Caco-2 (cell line): ENCODE data around the gene KRTAP8-1. TPM values are rescaled to one million over a fixed set of nuclear protein-coding genes. Genes with fewer than 3 reads are reported as not detected.

Experiments used
- BruUV-seq: library from RNA; stranded (reverse); fragments of 400-500 nt; replicated peaks from 2 replicates; lab custom pipeline; 2021; lab: Mats Ljungman, UMichigan
- CTCF ChIA-PET: fragments of 300-600 bp; sonication (Branson Sonifier 250); formaldehyde crosslinking; loops from one replicate; lab custom pipeline; 2022; ENCODE audit warnings: antibody characterized with exemption; lab: Charles Lee
- POLR2A ChIA-PET: fragments of 300-600 bp; sonication (Branson Sonifier 250); formaldehyde crosslinking; loops from one replicate; lab custom pipeline; 2022; ENCODE audit warnings: antibody characterized with exemption; lab: Charles Lee
- DNase-seq, 2 experiments: peaks; one replicate each; pipeline versions ENCODE4 v3.0.0 to v3.0.0-alpha.2; 2020 to 2022
- H3K27me3 ChIP-seq: replicated peaks from 2 replicates; pipeline ENCODE4 v1.6.0; 2011; ENCODE audit warnings: low read length; ENCODE audit not compliant: control insufficient read depth, insufficient read depth
- H3K36me3 ChIP-seq: 2 replicates; pipeline ENCODE4 v1.5.1; 2011; ENCODE audit warnings: low read length; ENCODE audit not compliant: control insufficient read depth, insufficient read depth
- H3K4me1 ChIP-seq: fragments of 250-450 bp; sonication (Bioruptor Pico); 2 replicates; pipeline ENCODE4 v1.5.1; 2020; ENCODE audit warnings: mild to moderate bottlenecking
- H3K4me3 ChIP-seq: 2 replicates; pipeline ENCODE4 v1.5.1; 2011; ENCODE audit warnings: low read depth, mild to moderate bottlenecking, control low read depth, low read length
- H3K9me3 ChIP-seq: fragments of 250-450 bp; sonication (Bioruptor Pico); 2 replicates; pipeline ENCODE4 v1.5.1; 2020; ENCODE audit warnings: mild to moderate bottlenecking, moderate library complexity
- H3K27ac Mint-ChIP-seq: one replicate; pipeline ENCODE4 v1.8.0; 2022; ENCODE audit warnings: mixed read lengths; ENCODE audit not compliant: unreplicated experiment
- H3K27me3 Mint-ChIP-seq: one replicate; pipeline ENCODE4 v1.8.0; 2022; ENCODE audit warnings: mixed read lengths; ENCODE audit not compliant: insufficient read depth, unreplicated experiment
- H3K36me3 Mint-ChIP-seq: one replicate; pipeline ENCODE4 v1.8.0; 2022; ENCODE audit warnings: mild to moderate bottlenecking, mixed read lengths; ENCODE audit not compliant: insufficient read depth, unreplicated experiment
- H3K4me1 Mint-ChIP-seq: one replicate; pipeline ENCODE4 v1.8.0; 2022; ENCODE audit warnings: low read depth, mixed read lengths; ENCODE audit not compliant: unreplicated experiment
- H3K4me3 Mint-ChIP-seq: one replicate; pipeline ENCODE4 v1.8.0; 2022; ENCODE audit warnings: mild to moderate bottlenecking, moderate library complexity, mixed read lengths; ENCODE audit not compliant: unreplicated experiment
- H3K9me3 Mint-ChIP-seq: one replicate; pipeline ENCODE4 v1.8.0; 2022; ENCODE audit warnings: mixed read lengths; ENCODE audit not compliant: unreplicated experiment
- intact Hi-C: fragments of 100-400 bp; cut with micrococcal nuclease; formaldehyde crosslinking; loops from one replicate; pipeline ENCODE4 v1.10.0; 2022; ENCODE audit not compliant: unreplicated experiment
- total RNA-seq: library from RNA; stranded (reverse); gene quantifications from 2 replicates; pipeline ENCODE4 v1.2.3, GENCODE V29; 2022
- TF ChIP-seq, protein P1 (sequence below), 2 experiments: fragments of 200-600 bp in 1 of 2; IDR thresholded peaks; 1 replicate in 1 of 2; 2 replicates in 1 of 2; pipeline versions ENCODE4 v1.5.1 to v1.8.0; 2011 to 2022; ENCODE audit warnings: antibody characterized with exemption in 1 of 2, control low read depth in 1 of 2, inconsistent platforms in 1 of 2, low read depth in 1 of 2, low read length in 1 of 2, mild to moderate bottlenecking in 1 of 2, moderate library complexity in 1 of 2; ENCODE audit not compliant: insufficient read depth in 1 of 2, severe bottlenecking in 1 of 2, unreplicated experiment in 1 of 2

The KRTAP8-1 gene
- total RNA-seq, 1 experiment from 2014 or later, result not detected

DNA sequence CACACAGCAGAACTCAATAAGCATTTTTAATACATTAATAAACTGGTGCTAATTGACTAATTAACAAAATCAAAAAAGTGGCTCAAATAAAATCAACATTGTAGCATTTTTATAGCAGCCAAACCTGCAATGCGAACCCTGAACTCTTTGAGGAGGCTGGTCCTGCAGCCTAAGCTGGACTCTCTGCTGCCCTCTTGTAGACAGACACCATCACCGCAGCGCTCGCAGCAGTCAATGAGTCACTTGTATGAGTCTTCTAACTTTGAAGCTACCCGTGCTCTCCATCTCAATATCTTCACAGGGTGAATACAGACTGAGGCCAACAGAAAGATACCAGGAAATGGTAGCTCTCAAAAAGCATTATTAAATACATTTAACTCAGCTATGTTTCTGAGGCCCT is 26.2 kb upstream of the KRTAP8-1 start:
- Mint-ChIP-seq H3K4me3 (no peak overlapping the region), H3K4me1 (no peaks in the 10 kb centered on the region), H3K27ac (no peak overlapping the region), H3K9me3 (no peaks in the 10 kb centered on the region), H3K36me3 (no peaks in the 10 kb centered on the region), H3K27me3 (peaks cover 2% of the 10 kb centered on the region)
- Histone ChIP-seq H3K4me3 (no peak overlapping the region), H3K9me3 (no peaks in the 10 kb centered on the region), H3K36me3 (no peaks in the 10 kb centered on the region), H3K4me1 (no peaks in the 10 kb centered on the region), H3K27me3 (no peaks in the 10 kb centered on the region)
- intact Hi-C loops, result loop anchor here (1.0 to 5.0 kb wide), 2 partner anchors 47 to 247 kb away; no protein-coding TSS in a partner anchor
- no TSS peak for BruUV-seq
- ChIA-PET POLR2A (no interaction called here), CTCF (no interaction called here)
- TF ChIP-seq, protein P1, sequence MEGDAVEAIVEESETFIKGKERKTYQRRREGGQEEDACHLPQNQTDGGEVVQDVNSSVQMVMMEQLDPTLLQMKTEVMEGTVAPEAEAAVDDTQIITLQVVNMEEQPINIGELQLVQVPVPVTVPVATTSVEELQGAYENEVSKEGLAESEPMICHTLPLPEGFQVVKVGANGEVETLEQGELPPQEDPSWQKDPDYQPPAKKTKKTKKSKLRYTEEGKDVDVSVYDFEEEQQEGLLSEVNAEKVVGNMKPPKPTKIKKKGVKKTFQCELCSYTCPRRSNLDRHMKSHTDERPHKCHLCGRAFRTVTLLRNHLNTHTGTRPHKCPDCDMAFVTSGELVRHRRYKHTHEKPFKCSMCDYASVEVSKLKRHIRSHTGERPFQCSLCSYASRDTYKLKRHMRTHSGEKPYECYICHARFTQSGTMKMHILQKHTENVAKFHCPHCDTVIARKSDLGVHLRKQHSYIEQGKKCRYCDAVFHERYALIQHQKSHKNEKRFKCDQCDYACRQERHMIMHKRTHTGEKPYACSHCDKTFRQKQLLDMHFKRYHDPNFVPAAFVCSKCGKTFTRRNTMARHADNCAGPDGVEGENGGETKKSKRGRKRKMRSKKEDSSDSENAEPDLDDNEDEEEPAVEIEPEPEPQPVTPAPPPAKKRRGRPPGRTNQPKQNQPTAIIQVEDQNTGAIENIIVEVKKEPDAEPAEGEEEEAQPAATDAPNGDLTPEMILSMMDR (IDR thresholded peaks at IDR 0.05; ENCODE audit: insufficient read depth in 1 of 2, low read depth in 1 of 2, low read length in 1 of 2, severe bottlenecking in 1 of 2, unreplicated experiment in 1 of 2), result peak; percentile 66 to 68
- DNase-seq, result peak; percentile 54 to 60

DNA sequence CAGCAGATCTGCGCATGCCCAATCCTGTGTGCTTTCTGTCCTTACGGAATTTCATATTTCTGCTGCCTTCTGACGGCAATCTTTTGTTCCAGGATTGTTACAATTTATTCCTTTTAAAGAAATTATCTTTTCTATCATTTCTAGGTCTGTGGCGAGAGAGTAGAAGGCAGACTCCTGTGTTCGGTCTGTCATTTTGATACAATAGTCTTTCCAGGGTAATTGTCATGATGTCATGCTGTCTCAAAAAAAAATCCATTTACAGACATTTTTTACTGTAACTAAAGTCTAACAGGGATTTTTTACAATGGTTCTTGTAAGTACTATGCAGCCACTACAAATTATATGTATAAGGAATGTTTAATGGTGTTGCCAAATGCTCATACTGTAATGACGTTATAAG is 25.5 kb upstream of the KRTAP8-1 start:
- BruUV-seq, result no TSS peak
- TF ChIP-seq, protein P1 (IDR thresholded peaks at IDR 0.05; ENCODE audit: insufficient read depth in 1 of 2, low read depth in 1 of 2, low read length in 1 of 2, severe bottlenecking in 1 of 2, unreplicated experiment in 1 of 2), result no peak
- H3K27ac Mint-ChIP-seq, result no peak overlapping the region
- no peaks in the 10 kb centered on the region for H3K36me3 Mint-ChIP-seq
- POLR2A ChIA-PET, result no interaction called here
- no peaks in the 10 kb centered on the region for H3K9me3 Mint-ChIP-seq
- Histone ChIP-seq H3K4me1 (no peaks in the 10 kb centered on the region), H3K27me3 (no peaks in the 10 kb centered on the region), H3K9me3 (no peaks in the 10 kb centered on the region), H3K36me3 (no peaks in the 10 kb centered on the region), H3K4me3 (no peak overlapping the region)
- H3K4me1 Mint-ChIP-seq, result no peaks in the 10 kb centered on the region
- DNase-seq, result no peak
- H3K27me3 Mint-ChIP-seq, result peaks cover 2% of the 10 kb centered on the region
- CTCF ChIA-PET, result no interaction called here
- intact Hi-C loops, result loop anchor here (5.0 kb wide), 1 partner anchor 46 kb away; no protein-coding TSS in a partner anchor
- no peak overlapping the region for H3K4me3 Mint-ChIP-seq

DNA sequence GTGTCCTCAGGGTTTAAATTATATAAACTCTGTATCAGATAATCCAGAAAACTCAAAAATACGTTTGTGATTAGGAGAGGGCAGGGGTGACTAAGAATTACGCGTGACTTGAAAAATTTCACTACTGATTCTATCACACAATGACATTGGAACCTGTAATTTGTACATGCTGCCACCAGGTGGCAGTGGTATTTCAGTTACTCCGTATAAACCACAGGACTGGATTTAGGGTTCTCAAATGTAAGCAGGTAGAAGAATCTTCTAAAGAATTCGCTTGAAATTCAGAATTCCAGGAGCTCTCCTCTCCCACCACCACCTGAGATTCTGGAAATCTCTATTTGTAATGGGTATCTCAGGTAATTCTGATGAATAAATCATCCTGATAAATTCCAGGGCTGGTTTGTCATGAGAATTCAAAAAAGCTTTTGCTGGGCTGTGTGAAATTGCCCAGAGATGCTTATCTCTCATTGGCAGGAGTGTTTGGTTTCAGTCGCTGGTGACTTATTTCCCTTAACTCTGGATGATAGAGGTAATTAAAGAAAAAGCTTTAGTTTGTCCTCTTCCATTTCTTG is 18.2 kb upstream of the KRTAP8-1 start:
- Mint-ChIP-seq H3K27me3 (no peaks in the 10 kb centered on the region), H3K9me3 (no peaks in the 10 kb centered on the region), H3K4me1 (no peaks in the 10 kb centered on the region), H3K4me3 (no peak overlapping the region), H3K27ac (no peak overlapping the region), H3K36me3 (no peaks in the 10 kb centered on the region)
- Histone ChIP-seq H3K36me3 (no peaks in the 10 kb centered on the region), H3K27me3 (no peaks in the 10 kb centered on the region), H3K4me1 (no peaks in the 10 kb centered on the region), H3K9me3 (0 out of 2 replicates have a peak, but pooled peaks cover 4% of the 10 kb centered on the region), H3K4me3 (no peak overlapping the region)
- ChIA-PET CTCF (no interaction called here), POLR2A (no interaction called here)
- TF ChIP-seq, protein P1 (IDR thresholded peaks at IDR 0.05; ENCODE audit: insufficient read depth in 1 of 2, low read depth in 1 of 2, low read length in 1 of 2, severe bottlenecking in 1 of 2, unreplicated experiment in 1 of 2), result peak; percentile 29 to 59
- DNase-seq, result peak in 1 of 2 experiments; percentile 17
- BruUV-seq, result no TSS peak
- intact Hi-C loops, result no loop called here
